BJ (cell line): ENCODE results near the gene ZNF8. TPM values are rescaled to one million over a fixed set of nuclear protein-coding genes. Genes with fewer than 3 reads are reported as not detected.

Experiments
- CTCF ChIA-PET: fragments of 350-600 bp; formaldehyde crosslinking; extraction: SDS; loops from one replicate; lab custom pipeline; 2021; ENCODE audit warnings: antibody characterized with exemption, inconsistent platforms; lab: Yijun Ruan, JAX
- POLR2A ChIA-PET: fragments of 300-600 bp; sonication (Branson Sonifier 250); formaldehyde crosslinking; extraction: SDS; loops from one replicate; lab custom pipeline; 2021; ENCODE audit warnings: antibody characterized with exemption; lab: Charles Lee
- DNase-seq: peaks from one replicate; pipeline ENCODE4 v3.0.0-alpha.2; 2011; ENCODE audit warnings: low read depth
- H3K27me3 ChIP-seq: 2 replicates; pipeline ENCODE4 v1.6.0; 2011; ENCODE audit warnings: low read length; ENCODE audit not compliant: control insufficient read depth, insufficient read depth
- H3K36me3 ChIP-seq: 2 replicates; pipeline ENCODE4 v1.5.1; 2011; ENCODE audit warnings: low read length; ENCODE audit not compliant: control insufficient read depth, insufficient read depth
- H3K4me3 ChIP-seq: 2 replicates; pipeline ENCODE4 v1.5.1; 2011; ENCODE audit warnings: low read depth, mild to moderate bottlenecking, control low read depth, low read length
- CTCF ChIP-seq: IDR thresholded peaks from 2 replicates; pipeline ENCODE4 v1.5.1; 2011; ENCODE audit warnings: low read depth, mild to moderate bottlenecking, control low read depth, inconsistent platforms, low read length, moderate library complexity; ENCODE audit not compliant: insufficient read depth
- polyA plus RNA-seq: library from polyadenylated mRNA; depleted of rRNA; stranded (reverse); fragments of >200 nt; gene quantifications from 2 replicates; pipeline ENCODE4 v1.2.3, GENCODE V29; 2011

ZNF8 gene
- polyA plus RNA-seq, 1 experiment = 2.1 TPM

GRCh38 chr19:58315580-58315979 is 36.8 kb downstream of the ZNF8 start:
- Histone ChIP-seq H3K36me3 (no peaks in the 10 kb centered on the region; the same call in 1 of the 2 replicates), H3K27me3 (no peaks in the 10 kb centered on the region), H3K4me3 (no peak overlapping the region)
- TF ChIP-seq CTCF = no peak
- CTCF ChIA-PET = no interaction called here
- POLR2A ChIA-PET = no interaction called here
- DNase-seq = no peak

- ChIA-PET POLR2A (no interaction called here), CTCF (no interaction called here)
- no peak for DNase-seq
Observed at GRCh38 chr19:58317476-58318072, 38.8 kb downstream of the ZNF8 start.

GRCh38 chr19:58318297-58318696 is 39.5 kb downstream of the ZNF8 start:
- POLR2A ChIA-PET = no interaction called here
- no peak for TF ChIP-seq CTCF
- CTCF ChIA-PET = interaction anchor here (0.9 kb wide), 1 partner anchor 202 kb away, joined by 3 read pairs; the partner anchor contains the start of gene ZBTB45
- H3K36me3 ChIP-seq = no peaks in the 10 kb centered on the region
- DNase-seq = no peak
- no peak overlapping the region for H3K4me3 ChIP-seq
- H3K27me3 ChIP-seq = no peaks in the 10 kb centered on the region

More at GRCh38 chr19:58317476-58318072, 38.8 kb downstream of the ZNF8 start:
- no peak overlapping the region for H3K4me3 ChIP-seq
- TF ChIP-seq CTCF = no peak
- H3K27me3 ChIP-seq = no peaks in the 10 kb centered on the region
- H3K36me3 ChIP-seq = no peaks in the 10 kb centered on the region

GRCh38 chr19:58319241-58319640 is 40.5 kb downstream of the ZNF8 start:
- Histone ChIP-seq H3K36me3 (no peaks in the 10 kb centered on the region), H3K27me3 (no peaks in the 10 kb centered on the region), H3K4me3 (no peak overlapping the region)
- POLR2A ChIA-PET = no interaction called here
- TF ChIP-seq CTCF = no peak
- CTCF ChIA-PET = interaction anchor here (0.8 to 0.9 kb wide), 2 partner anchors 201 to 677 kb away, joined by 3 read pairs; partner anchors contain the start of gene ZBTB45
- DNase-seq = no peak

- DNase-seq = no peak
- Histone ChIP-seq H3K36me3 (no peaks in the 10 kb centered on the region), H3K4me3 (peak overlapping the region; percentile 68), H3K27me3 (no peaks in the 10 kb centered on the region)
- no peak for TF ChIP-seq CTCF
- ChIA-PET POLR2A (no interaction called here), CTCF (interaction anchor here (1.6 kb wide), 1 partner anchor 194 kb away, joined by 6 read pairs; the partner anchor contains the start of gene ZBTB45)
Observed at GRCh38 chr19:58325311-58326022, 46.7 kb downstream of the ZNF8 start.
